Smooth muscle cell of the brain vasculature (primary cell): Measurements from ENCODE around the gene FZD10.

Source experiments
- DNase-seq: peaks from one replicate; pipeline ENCODE4 v3.0.0-alpha.2; 2012; ENCODE audit warnings: low read depth, low spot score

FZD10 gene

GRCh38 chr12:130131801-130132200 lies 30.5 kb upstream of the FZD10 start:
- DNase-seq = no peak

GRCh38 chr12:130132831-130133511 lies 29.3 kb upstream of the FZD10 start:
- DNase-seq = no peak

GRCh38 chr12:130133851-130134562 lies 28.3 kb upstream of the FZD10 start:
- no peak for DNase-seq

GRCh38 chr12:130134563-130134915 lies 27.7 kb upstream of the FZD10 start:
- DNase-seq = no peak

DNA sequence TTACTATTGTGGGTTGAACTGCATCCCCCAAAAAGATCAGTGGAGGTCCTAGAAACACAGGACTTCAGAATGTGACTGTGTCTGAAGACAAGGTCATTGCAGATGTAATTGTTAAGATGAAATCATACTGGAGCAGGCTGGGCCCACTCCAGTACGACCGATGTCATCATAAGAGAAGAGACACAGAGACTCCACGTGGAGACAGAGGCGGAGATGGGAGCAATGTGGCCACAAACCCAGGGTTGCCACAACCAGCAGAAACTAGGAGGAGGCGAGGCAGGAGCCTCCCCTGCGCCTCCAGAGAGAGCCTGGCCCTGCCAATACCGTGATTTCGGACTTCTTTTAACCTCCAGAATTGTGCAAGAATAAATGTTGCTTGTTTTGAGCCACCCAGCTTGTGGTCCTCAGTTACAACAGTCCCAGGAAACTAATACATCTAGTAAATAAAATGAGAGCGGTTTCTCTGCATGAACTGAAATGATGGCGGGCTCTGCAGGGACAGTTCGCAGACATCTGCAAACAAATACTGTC lies 25.7 kb upstream of the FZD10 start:
- no peak for DNase-seq

DNA sequence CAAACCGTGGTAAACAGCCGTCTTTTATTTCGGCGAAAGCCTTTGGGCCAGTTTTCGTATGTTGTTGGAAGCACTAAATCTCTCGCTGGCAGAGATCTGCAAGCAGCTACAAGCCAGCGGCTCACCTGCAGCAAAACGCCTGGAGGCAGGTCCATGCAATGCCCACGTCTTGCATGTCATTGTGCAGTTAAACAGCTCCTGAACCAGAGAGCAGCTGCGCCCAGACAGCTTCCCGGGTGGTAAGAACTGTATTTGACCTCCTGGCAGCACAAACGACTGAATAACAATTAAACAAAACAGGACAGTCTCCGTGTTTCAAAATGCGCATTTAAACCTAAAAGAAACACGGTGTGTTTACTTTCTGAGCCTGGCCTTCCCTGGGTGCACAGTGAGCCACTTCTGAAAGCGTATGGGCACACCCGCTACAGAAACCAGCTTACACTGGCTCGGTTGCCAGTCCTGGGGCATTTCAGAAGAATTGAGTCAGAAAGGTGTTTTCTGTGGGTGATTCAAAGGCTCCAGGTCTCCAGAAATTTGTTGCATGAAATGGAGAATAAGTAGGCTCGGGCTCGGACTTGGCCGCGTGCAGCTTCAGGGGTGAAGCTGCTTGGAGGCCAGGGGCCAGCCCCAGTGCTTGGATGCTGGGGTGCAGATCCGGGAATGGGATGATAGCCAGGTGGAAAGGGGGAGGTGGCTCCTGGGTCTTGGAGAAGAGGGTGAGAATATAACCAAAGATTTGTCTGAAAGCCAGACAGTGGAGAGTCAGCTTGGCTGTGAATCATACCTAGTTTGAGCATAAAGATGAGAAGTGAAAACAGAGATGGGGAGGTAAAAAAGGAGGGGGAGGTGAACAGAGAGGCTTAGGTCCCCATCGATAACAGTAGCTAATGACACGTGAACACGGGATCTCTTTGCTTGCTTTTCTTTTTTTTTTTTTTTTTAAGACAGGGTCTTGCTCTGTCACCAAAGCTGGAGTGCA lies 24.9 kb upstream of the FZD10 start:
- DNase-seq = no peak

GRCh38 chr12:130138478-130138877 lies 23.8 kb upstream of the FZD10 start:
- DNase-seq = no peak

DNA sequence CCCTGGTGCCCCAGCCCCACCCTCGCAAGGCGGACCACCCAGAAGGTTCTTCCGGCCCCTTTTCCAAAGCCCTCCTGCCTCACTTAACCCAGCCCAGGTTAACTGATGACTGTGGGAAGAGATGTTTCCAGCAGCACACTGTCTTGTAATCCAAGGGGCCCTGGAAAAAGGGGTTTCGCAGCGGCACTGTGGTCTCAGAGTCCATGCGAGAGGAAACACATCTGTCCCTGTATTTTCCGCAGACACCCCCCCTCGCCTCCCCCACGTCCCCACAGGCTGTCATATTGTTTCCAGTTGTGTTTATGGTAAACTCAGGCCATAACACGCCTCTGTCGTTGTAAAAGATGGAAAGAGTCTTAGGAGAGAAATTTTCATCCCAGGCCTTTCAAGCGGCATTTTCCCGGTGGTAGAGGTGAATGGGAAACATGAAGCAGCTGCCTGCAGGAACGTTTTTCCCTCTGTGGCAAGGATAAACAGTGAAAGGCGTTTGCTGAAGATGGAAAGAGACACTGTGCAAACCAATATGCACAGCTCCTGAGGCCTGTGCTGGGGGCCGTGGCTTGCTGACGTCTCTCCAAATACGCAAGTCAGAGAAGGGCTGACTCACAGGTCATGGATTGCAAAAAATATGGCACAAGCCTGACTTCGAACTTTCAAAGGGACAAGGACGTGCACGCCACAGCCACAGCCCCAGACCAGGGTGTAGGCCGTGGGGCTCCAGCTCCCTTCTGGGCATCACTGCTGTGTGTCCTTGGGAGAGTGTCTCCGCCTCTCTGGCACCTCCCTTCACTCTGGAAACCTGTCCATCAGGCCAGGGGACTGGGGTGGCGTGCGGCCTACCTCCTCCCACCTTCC lies 22.5 kb upstream of the FZD10 start:
- DNase-seq = no peak

DNA sequence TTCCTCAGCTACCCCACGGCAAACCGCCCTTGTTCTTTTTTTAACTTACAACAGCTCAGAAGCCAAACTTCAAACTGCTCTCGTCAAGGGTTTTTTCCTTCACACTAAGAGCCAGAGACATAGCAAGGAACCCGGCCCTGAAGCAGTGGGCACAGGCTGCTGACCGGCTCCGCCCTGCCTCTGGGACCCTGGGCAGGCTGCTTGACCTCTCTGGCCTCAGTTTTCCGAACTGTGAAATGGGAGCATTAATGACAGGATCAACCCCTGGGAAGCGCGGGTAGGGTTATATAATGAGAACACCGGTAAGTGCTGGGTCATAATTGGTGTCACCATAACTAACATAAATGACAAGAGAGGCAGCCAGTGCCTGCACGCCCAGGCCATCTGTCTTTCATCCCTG lies 21.2 kb upstream of the FZD10 start:
- no peak for DNase-seq

- DNase-seq = no peak
These were observed 20.2 kb upstream of the FZD10 start for GRCh38 chr12:130141901-130142683.

DNA sequence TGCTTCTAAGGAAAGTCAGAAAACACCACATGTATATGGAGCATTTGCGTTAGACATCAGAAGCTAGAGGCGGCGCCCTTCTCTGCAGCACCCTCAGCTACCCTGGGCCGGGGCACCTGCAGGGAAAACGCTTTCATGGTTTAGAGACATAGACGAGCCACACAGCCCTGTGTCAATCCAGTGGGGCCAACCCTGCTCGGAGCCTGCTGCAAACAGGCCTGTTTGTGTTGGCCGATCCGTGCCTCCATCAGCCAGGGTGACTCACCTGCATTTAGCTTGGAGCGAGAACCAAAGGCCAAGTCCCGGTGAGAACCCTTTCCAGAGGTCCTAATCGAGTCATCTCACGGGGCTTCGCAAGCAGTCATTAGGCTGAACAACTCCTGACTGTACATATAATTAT lies 19.5 kb upstream of the FZD10 start:
- no peak for DNase-seq

GRCh38 chr12:130143136-130143535 lies 19.1 kb upstream of the FZD10 start:
- no peak for DNase-seq

- no peak for DNase-seq
These were observed 18.0 kb upstream of the FZD10 start for GRCh38 chr12:130144256-130144655.

DNA sequence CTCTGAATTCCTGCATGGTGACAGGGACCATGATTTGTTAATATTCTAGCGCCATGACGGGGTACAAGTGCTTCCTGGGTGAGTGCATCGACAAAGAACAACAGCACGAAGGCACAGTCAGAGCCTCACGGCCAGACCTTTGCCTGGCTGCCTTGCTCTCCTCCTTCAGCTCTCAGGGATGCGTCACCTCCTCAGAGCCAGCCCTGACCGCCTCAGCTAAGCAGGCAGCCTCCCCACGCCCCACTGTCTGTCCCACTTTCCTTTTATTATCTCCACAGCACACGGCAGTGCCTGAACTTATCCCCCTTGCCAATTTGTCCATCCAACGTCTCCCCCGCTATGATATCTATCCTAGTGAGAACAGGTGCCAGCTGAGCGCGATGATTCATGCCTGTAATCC lies 16.5 kb upstream of the FZD10 start:
- no peak for DNase-seq

DNA sequence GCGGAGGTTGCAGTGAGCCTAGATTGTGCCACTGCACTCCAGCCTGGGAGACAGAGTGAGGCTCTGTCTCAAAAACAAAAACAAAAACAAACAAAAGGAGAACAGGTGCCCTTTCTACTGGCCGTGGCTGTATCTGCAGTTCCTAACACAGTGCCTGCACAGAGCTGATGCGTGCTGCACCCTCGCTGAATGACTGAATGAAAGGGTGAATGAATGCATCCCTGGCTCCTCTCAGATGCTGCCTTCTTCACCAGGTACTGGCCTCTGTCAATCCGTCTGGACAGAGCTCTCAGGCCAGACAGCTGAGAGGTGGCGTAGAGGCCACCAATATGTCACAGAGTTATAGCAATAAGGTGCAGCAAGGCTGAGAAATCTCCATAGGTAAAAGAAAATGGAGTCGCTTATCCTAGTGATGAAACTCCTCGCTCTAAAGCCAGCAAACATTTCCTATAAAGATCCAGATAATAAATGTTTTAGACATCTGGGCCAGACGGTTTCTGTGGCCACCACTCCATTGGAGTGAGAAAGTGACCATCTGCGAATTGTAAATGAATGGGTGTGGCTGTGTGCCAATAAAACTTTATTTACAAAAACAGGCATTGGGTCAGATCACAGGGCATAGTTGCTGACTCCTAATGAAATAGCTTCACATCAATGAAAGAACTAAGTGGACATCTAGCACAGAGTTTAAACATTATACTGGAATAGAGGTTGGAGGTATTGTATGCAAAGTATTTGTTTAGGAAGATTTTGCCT lies 15.9 kb upstream of the FZD10 start:
- no peak for DNase-seq

GRCh38 chr12:130147875-130148596 lies 14.2 kb upstream of the FZD10 start:
- DNase-seq = no peak

DNA sequence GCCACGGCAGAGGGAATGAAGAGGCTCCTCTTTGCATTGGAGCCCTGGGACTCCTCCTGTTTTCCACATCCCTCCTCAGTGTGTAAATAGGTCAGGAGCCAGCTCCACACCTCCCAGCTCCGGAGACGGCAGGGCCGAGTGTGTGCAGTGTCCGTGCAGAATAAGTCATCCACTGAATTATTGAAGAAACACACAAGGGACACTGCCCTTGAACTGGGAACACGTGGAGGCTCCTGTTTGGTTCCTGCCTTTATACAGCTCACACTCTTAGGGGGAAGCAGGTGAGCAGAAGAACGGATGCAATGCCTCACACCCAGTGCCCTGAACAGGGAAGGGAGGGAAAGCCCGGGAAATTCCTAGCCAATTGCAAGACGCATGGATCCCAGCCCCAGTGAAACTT lies 10.4 kb upstream of the FZD10 start:
- no peak for DNase-seq

- DNase-seq = no peak
These were observed 9.9 kb upstream of the FZD10 start for GRCh38 chr12:130152386-130152785.

DNA sequence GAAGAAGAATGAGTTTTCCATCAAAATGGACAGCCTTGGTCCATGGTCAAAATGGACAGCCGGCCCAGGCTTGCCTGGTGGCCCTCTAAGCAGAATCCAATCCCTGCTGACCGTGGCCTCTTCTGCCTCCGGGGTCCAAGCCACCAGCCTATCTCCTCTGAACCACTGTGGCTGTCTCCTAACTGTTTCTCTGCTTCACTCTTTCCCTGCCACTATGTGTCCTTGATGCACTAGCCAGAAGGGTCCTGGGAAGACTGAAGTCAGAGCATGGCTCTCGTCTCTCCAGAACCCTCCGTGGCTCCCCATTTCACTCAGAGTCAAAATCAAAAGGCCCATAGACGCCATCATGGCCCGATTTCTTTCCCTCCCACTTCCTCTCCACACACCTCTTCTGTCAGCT lies 8.5 kb upstream of the FZD10 start:
- DNase-seq = no peak
